HG02571 (cell line): Measurements from ENCODE around the gene RALGPS1.

Source experiments
- ATAC-seq: cut with Tn5 transposase; IDR thresholded peaks from one replicate; pipeline ENCODE4 v1.9.1; 2021; ENCODE audit warnings: mild to moderate bottlenecking, moderate library complexity; ENCODE audit not compliant: unreplicated experiment

The RALGPS1 gene

GRCh38 chr9:127214421-127215267, 300.1 kb downstream of the RALGPS1 start:
- ATAC-seq, result no peak

DNA sequence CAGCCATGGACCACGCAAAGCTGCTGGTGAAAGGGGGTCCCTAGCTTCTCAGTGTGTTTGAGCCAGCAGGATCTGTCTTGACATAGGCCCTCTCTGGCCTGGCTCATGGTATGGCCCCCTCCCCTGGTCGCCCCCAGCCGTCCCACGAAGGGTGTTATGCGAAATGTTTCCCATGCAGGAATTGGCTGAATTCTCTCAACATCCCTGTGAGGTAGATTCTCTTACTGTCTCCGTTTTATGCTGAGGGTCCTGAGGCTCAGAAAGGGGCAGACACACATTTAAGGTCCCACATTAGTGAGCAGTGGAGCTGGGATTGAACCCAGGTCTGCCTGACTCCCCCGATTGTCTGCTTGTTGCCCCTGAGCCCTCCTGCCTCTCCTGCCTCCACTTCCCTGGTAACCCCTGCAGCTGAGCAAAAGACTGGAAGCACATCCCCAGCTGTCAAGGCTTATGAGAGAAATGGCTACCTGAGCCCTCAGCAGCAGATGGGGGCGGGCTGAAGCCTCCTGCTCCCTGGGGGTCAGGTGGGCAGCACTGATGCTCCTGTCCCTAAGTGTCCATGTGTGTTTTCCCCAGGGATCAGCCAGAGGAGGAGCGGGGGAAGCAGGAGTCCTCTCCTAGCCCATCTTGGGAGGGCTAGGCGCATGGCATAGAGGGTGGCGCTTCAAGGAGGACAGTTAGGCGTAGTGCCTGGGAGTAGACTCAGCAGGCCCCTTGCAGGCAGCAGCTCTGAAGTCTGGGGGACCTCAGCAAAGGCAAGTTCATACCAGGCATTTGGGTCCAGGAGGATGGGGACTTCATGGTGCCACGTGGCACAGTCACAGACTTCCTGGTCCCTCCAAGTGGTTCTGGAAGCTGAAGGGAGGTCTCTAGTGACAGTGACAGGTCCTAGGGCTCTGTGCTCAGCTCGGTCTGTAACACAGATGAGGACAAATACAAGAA, 301.0 kb downstream of the RALGPS1 start:
- no peak for ATAC-seq

GRCh38 chr9:127216210-127216887, 301.8 kb downstream of the RALGPS1 start:
- ATAC-seq, result no peak

DNA sequence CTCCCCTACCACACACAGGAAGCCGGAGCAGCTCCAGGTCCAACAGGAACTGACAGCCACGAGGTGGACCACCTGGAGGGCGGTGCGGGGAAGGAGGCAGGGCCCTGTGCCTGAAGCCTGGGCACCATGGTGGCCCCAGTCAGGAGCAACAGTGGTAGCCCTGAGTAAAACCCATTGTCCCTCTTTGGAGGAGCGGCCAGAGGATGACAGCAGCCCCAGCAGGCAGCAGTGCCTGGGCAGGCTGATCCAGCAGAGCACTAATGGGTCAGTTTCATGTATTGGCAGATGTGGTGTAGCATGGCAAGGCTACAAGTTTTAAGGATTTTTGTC, 302.3 kb downstream of the RALGPS1 start:
- ATAC-seq, result no peak

- no peak for ATAC-seq
Observed at GRCh38 chr9:127218818-127219217, 304.2 kb downstream of the RALGPS1 start.

DNA sequence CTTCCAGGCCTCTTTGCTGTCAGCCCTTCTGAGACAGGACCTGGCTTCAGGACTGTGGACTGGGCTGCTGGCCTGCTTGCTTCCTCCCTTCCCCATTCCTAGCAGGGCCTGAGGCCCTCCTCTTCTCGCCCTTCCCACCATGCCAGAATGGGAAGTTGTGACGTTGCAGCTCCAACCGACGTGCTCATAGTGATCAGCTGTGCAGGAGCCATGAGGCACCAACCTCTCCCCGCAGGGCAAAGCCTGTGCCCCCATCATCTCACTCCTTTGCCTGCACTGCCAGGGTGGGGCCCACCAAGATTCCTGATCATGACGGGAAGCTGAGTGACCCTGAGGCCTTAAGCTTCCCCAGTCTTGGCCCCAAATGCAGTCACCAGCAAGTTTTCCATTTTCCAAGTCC, 304.9 kb downstream of the RALGPS1 start:
- ATAC-seq, result no peak

GRCh38 chr9:127221695-127222094, 307.1 kb downstream of the RALGPS1 start:
- no peak for ATAC-seq

GRCh38 chr9:127222388-127223095, 308.0 kb downstream of the RALGPS1 start:
- ATAC-seq, result no peak

GRCh38 chr9:127223266-127223665, 308.7 kb downstream of the RALGPS1 start:
- no peak for ATAC-seq

DNA sequence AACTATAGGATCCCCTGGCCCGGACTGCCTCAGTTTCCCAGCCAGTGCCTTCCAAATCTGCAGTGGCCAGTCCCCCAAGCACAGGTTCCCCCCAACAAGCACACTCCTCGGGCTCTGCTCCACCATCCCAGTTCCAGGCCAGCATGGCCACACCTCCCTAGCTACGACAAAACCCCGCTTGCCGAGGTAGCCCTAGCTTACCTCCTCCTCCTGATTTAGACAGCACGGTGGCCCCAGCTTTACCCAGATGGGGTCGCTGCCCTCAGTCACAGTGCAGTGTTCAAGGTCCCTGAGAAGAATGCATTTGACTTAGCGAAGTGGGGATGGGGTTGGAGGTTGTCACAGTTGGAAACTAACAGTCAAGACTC, 309.2 kb downstream of the RALGPS1 start:
- ATAC-seq, result no peak

DNA sequence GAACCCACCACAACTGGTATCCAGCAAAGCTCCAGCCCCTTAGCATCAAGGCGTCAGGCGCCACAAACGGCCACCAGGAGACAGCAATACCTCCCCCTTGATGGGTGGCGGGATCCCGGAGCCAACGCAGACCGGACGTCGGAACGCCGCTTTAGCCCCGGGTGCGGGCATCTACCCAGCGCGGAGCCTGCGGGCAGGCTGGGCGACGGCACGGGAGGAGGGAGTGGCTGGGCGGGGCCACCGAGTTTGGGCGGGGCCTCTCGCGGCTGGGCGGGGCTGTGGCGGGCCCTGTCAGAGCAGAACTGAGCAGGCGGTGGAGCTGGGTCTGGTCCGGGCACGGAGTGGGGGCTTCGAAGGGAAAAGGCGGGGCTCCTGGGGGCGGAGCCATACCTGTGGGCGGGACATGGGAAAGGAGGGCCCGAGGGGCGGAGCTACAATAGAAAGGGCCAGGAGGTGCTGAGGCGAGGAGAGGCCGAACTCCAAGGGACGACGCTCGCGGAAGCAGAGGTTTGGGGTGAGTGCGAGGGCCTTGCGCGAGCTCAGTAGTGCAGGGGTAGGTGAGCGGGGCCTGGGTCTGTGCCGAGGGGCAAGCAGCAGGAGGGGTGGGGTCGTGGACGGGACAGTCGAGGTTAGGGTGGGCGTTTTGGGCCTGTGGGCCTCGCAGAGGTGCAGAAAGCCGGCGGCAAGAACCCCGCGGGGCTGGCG, 309.7 kb downstream of the RALGPS1 start:
- ATAC-seq, result peak; percentile 50

DNA sequence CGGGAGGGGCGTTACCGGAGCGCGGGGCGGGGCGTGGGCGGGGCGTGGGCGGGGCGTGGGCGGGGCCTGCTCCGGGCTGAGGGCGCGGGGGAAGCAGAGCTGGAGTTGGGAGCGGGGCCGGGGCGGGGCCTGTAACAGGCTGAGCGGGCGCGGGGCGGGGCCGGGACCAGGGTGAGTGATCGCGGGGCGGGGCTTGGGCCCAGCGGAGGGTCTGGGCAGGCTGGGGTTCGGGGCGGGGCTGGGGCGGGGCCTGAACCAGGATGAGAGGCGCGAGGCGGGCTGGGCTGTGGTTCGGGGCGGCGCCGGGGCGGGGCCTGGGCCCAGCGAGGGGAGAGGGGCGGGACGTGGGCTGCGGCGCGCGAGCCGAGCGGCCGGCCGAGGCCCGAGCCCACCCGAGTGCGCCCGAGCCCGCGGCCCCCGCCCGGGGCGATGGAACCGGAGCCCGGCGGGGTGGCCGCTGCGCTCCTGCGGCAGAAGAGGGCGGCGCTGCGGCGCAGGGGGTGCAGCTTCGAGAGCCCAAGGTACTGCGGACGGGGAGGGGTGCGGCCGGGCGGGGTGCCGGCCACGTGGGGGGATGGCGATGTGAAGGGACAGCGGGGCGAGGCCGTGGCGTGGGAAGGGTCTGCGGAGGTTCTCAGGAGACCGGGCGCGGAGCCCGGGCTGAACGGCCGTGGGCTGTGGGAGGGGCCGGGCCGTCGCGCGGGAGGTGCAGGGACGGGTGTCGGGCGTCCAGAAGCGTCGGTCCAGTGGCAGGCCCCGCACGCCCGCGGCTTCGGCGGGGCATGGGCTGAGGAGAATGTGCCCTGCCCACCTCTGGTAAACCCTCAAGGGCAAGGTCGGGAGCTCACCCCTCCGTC, 310.5 kb downstream of the RALGPS1 start:
- ATAC-seq, result peak; percentile 40

GRCh38 chr9:127225801-127226625, 311.4 kb downstream of the RALGPS1 start:
- ATAC-seq, result no peak

GRCh38 chr9:127229691-127230417, 315.3 kb downstream of the RALGPS1 start:
- no peak for ATAC-seq

DNA sequence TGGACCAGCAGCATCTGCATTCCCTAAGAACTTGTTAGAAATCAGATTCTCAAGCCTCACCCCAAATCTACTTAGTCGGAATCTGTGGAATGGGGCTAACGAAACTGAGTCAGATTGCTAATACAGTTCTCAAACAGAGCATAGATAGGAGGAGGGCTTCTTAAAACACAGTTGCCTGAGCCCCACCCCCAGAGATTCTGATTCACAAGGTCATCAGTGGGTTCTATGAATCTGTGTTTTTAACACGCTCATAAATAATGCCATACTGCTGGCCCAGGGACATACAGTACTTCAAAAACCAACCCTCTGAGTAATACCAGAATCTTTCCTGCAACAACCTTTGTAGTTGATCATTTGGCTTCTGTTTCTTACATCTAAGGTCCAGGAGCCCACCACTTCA, 317.1 kb downstream of the RALGPS1 start:
- no peak for ATAC-seq

DNA sequence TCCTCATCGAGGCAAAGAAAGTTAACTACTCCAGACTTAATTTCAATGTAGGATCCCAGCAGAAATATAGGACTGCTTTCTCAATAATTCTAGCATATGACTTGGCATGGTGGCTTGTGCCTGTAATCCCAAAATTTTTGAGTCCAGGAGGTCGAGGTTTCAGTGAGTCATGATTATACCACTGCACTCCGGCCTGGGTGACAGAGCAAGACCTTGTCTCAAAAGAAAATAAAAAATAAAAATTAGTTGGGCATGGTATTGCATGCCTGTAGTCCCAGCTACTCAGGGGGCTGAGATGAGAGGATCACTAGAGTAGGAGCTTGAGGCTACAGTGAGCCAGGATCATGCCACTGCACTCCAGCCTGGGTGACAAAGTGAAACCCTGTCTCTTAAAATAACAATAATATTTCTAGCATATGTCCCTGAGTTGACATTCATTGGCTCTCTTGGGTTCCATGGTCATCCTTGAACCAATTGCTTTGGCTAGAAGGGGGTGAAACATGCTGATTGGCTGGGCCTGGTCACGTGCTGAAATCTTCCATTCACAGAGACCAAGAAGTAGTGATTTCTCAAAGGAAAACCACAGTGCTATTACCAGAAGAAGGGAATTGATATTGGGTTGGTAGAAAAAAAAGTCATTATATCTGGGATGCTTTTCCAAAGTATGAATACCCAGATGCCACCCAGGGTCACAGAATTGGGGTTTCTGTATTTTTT, 318.4 kb downstream of the RALGPS1 start:
- no peak for ATAC-seq

- no peak for ATAC-seq
Observed at GRCh38 chr9:127233550-127233949, 319.0 kb downstream of the RALGPS1 start.
